ENCODE results near the gene PTPN14. TPM values are rescaled to one million over a fixed set of nuclear protein-coding genes. Genes with fewer than 3 reads are reported as not detected.

The PTPN14 gene
- total RNA-seq, 3 donors from 2014 or later = 5.8 to 49.0 (median 8.3) TPM

- no peak for TF ChIP-seq CTCF (IDR thresholded peaks at IDR 0.05)
- no peak overlapping the region for H3K4me3 ChIP-seq
- H3K4me1 ChIP-seq (ENCODE audit: low read depth) = no peaks in the 10 kb centered on the region
- intact Hi-C loops (cut with DNase I, micrococcal nuclease) = no loop called here
- DNase-seq (no peak), ATAC-seq (no peak)
- no peaks in the 10 kb centered on the region for H3K36me3 ChIP-seq (ENCODE audit: low read depth)
- no peaks in the 10 kb centered on the region for H3K9me3 ChIP-seq
These were observed 161.7 kb downstream of the PTPN14 start for GRCh38 chr1:214389734-214390133.

DNA sequence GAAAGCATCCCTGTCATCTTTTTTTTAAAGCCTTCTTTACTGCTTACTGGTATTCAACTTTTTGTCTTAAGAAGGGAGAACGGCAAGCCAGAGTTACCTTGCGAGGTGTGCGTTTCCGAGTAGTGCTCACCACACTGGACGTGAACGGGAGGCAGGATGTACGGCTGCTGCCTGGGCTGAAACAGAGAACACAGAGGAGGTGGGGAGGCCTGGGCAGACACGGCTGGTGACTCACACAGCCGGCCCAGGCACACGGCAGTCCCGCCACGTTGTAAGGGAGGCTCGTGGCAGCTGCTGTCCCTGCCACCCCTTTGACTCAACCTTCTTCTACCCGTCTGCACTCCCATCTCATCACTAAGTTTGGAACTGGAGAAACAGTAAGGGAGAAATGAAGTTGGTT, 164.7 kb downstream of the PTPN14 start:
- H3K36me3 ChIP-seq (ENCODE audit: low read depth) = no peaks in the 10 kb centered on the region

GRCh38 chr1:214386333-214386732, 165.1 kb downstream of the PTPN14 start:
- no peaks in the 10 kb centered on the region for H3K4me1 ChIP-seq (ENCODE audit: low read depth)
- H3K9me3 ChIP-seq = no peaks in the 10 kb centered on the region
- no peak for TF ChIP-seq CTCF (IDR thresholded peaks at IDR 0.05)
- no peaks in the 10 kb centered on the region for H3K36me3 ChIP-seq (ENCODE audit: low read depth)
- ATAC-seq (no peak), DNase-seq (no peak)
- no peak overlapping the region for H3K4me3 ChIP-seq
- intact Hi-C loops (cut with DNase I, micrococcal nuclease) = no loop called here

More for the DNA sequence above, 164.7 kb downstream of the PTPN14 start:
- no peak for TF ChIP-seq CTCF (IDR thresholded peaks at IDR 0.05)
- intact Hi-C loops (cut with DNase I, micrococcal nuclease) = no loop called here
- Histone ChIP-seq H3K9me3 (no peaks in the 10 kb centered on the region), H3K4me1 (ENCODE audit: low read depth) (no peaks in the 10 kb centered on the region), H3K4me3 (no peak overlapping the region)
- DNase-seq = no peak
- no peak for ATAC-seq

DNA sequence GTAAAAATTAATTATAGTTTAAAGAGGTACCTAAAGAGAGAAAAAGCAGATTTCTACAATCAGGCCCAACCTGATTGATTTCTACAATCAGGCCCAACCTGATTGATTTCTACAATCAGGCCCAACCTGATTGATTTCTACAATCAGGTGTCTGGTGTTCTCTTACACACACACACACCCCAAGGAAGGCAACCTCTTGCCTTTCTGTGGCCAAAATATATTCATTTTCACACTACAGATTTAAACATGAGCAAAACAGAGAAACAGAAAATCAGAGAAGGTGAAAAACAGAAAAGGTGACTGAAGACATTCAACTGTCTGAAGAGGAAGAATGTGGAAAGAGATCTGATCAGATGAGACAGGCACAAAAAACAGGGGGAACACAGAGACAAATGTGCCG, 166.0 kb downstream of the PTPN14 start:
- Histone ChIP-seq H3K36me3 (ENCODE audit: low read depth) (no peaks in the 10 kb centered on the region), H3K9me3 (no peaks in the 10 kb centered on the region), H3K4me3 (no peak overlapping the region), H3K4me1 (ENCODE audit: low read depth) (no peaks in the 10 kb centered on the region)
- ATAC-seq (no peak), DNase-seq (no peak)
- intact Hi-C loops (cut with DNase I, micrococcal nuclease) = no loop called here
- TF ChIP-seq CTCF (IDR thresholded peaks at IDR 0.05) = no peak

DNA sequence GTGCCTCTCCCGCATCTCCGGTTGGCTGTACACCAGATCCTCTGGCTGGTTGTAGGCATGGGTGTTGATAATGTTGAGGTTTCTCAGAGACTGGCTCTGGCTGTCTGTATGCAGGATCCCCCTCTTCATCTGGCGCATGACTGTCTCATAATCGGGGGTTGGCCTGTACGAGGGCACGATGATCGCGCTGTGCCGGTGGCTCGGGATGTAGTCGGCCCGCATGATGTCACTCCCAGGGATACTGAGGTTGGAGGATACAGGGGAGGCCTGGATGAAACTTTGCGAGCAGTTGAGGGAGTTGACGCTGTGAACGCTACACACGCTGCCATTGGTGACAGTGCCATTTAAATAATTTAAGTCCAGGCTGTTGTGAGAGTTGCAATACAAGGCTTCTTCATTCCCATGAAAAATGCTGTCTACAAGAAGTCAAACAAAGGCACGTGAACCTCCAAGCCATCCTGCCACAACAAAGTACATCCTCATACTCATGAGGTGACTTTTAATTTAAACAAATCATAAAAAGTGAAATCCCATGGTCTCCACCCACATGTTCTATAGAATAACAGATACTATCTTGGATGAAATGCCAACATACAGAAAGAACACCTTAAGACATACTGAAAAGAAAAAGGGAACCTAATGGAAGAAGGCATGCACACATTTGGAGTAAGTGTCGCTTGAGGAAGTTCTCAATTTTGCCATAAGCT, 166.9 kb downstream of the PTPN14 start:
- no peak for DNase-seq
- no peak overlapping the region for H3K4me3 ChIP-seq
- intact Hi-C loops (cut with DNase I, micrococcal nuclease) = no loop called here
- no peaks in the 10 kb centered on the region for H3K36me3 ChIP-seq (ENCODE audit: low read depth)
- no peaks in the 10 kb centered on the region for H3K9me3 ChIP-seq
- H3K4me1 ChIP-seq (ENCODE audit: low read depth) = no peaks in the 10 kb centered on the region
- no peak for TF ChIP-seq CTCF (IDR thresholded peaks at IDR 0.05)
- ATAC-seq = no peak
